Fibroblast of pulmonary artery (primary cell): ENCODE measurements around the gene SHFL.

Experiments
- DNase-seq: peaks from one replicate; pipeline ENCODE4 v3.0.0-alpha.2; 2010; ENCODE audit warnings: low read depth
- H3K4me3 ChIP-seq: replicated peaks from 2 replicates; pipeline ENCODE4 v1.5.1; 2011; ENCODE audit warnings: low read depth, mild to moderate bottlenecking, control low read depth, low read length, moderate library complexity
- CTCF ChIP-seq: IDR thresholded peaks from 2 replicates; pipeline ENCODE4 v1.5.1; 2011; ENCODE audit warnings: mild to moderate bottlenecking, control low read depth, low read length, inconsistent platforms; ENCODE audit errors: missing control alignments

SHFL gene

GRCh38 chr19:10085641-10086590 lies at the start of gene SHFL:
Gene SHFL, plus strand, starts transcription at chr19:10086317. Its CDS starts 111 bp downstream, at chr19:10086428.
- no peak for TF ChIP-seq CTCF
- DNase-seq, result peak; percentile 54
- H3K4me3 ChIP-seq, result peak within 1 kb of the TSS; percentile 95

- H3K4me3 ChIP-seq, result no peak overlapping the region
- no peak for TF ChIP-seq CTCF
- peak; percentile 6 for DNase-seq
These were observed 49.5 kb upstream of the SHFL start for GRCh38 chr19:10036601-10037071.

GRCh38 chr19:10037367-10037766 lies 48.8 kb upstream of the SHFL start:
- no peak for DNase-seq
- no peak for TF ChIP-seq CTCF

GRCh38 chr19:10037809-10038208 lies 48.3 kb upstream of the SHFL start:
- no peak for DNase-seq
- no peak overlapping the region for H3K4me3 ChIP-seq
- TF ChIP-seq CTCF, result no peak

More at GRCh38 chr19:10037367-10037766, 48.8 kb upstream of the SHFL start:
- H3K4me3 ChIP-seq, result no peak overlapping the region

GRCh38 chr19:10043286-10043927 lies 42.7 kb upstream of the SHFL start:
- TF ChIP-seq CTCF, result no peak
- no peak overlapping the region for H3K4me3 ChIP-seq
- peak; percentile 51 for DNase-seq

- DNase-seq, result no peak
- no peak for TF ChIP-seq CTCF
- H3K4me3 ChIP-seq, result no peak overlapping the region
These were observed 41.7 kb upstream of the SHFL start for GRCh38 chr19:10044390-10044789.
